HG03025 (cell line): Measurements from ENCODE around the gene SGSH.
"Not testable (repeated sequence)": the region's sequence is repeated elsewhere in the genome, so short reads cannot be mapped to it uniquely, and the experiment has no call there.

ENCODE experiments used
- ATAC-seq: cut with Tn5 transposase; IDR thresholded peaks from one replicate; pipeline ENCODE4 v1.9.1; 2021; ENCODE audit warnings: mild to moderate bottlenecking, moderate library complexity; ENCODE audit not compliant: unreplicated experiment, low FRiP score

SGSH gene

DNA sequence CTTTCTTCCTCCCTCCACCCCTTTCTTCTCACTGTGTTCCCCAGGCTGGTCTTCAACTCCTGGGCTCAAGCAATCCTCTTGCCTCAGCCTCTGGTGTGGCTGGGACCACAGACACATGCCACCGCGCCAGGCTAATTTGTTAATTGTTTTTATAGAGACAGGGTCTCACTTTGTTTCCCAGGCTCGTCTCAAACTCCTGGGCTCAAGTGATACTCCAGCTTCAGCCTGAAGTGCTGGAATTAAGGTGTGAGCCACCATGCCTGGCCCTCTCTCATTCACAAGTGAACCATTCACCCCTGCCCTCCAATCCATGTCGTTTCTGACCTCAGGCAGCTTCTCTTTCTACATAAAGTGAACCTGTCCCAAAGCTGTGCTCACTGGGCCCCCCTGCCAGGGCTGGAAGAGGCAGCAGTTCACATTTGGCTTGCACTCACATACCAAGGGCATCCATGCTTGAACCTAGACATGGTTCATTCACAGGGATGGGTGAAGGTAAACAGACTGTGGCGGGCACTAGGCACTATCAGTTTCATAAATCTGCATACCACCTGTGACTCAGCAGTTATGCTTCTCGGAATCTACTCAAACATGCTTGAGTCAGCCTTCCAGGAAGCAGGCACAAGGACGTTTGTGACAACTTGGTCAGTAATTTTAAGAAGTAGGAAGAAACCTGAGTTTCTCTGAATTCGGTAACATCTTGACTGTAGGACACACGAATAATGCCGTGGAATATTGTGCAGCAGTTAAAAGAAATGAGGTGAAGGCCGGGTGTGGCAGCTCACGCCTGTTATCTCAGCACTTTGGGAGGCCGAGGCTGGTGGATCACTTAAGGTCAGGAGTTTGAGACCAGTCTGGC is 34.5 kb upstream of the SGSH start:
- no peak for ATAC-seq

- ATAC-seq: no peak
Observed at GRCh38 chr17:80253631-80254395, 33.7 kb upstream of the SGSH start.

- no peak for ATAC-seq
Observed at GRCh38 chr17:80252871-80253270, 32.7 kb upstream of the SGSH start.

DNA sequence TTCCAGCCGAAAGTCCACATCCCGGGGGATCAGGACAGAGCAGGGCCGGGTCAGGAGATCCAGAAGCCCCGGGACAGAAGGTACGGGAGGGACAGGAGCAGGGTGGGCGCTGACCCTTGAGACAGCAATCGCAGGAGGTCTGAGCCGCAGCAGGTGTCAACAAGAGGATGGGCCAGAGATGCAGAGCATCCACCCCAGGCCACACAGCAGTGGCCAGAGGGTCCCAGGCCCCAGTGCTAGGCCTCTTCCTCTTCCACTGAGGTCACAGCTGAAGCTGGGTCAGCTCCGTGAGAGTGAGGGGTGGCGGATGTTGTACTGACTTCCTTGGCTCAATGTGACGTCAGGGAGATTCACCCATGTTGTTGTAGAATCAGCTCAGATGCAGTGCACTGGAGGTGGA is 31.8 kb upstream of the SGSH start:
- no peak for ATAC-seq

DNA sequence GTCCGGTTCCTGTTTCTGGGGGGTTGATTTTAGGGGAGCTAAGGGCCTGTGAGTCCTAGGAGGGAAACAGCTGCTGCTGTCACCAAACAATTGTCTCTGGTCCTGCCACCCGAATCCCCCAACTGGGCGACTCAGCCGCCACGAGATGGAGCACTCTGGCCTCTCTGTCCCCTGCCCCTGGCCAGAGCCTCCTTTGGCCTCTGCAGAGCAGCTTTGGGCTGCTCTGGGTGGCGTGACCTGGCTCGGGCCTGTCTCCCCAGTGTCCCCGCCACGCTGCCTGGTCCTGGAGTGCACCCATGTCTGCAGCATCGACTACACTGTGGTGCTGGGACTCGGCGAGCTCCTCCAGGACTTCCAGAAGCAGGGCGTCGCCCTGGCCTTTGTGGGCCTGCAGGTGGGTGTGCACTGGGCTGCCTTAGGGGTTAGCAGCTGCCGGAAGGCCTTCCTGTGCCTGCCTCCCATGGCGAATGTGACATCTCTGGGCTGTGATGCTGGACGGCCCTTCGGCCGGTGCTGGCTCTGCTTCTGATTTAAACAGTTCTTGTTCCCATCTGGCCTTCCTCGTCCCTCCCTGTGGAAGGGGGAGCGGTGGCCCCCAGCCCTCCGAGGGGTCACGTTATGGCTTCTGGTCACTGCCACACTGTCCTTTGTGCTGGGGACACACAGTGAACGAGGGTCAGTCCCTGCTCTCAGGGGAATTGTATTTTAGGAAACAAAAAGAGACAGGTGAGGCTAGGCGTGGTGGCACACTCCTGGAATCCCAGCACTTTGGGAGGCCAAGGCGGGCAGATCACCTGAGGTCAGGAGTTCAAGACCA is 29.0 kb upstream of the SGSH start:
- ATAC-seq: no peak

DNA sequence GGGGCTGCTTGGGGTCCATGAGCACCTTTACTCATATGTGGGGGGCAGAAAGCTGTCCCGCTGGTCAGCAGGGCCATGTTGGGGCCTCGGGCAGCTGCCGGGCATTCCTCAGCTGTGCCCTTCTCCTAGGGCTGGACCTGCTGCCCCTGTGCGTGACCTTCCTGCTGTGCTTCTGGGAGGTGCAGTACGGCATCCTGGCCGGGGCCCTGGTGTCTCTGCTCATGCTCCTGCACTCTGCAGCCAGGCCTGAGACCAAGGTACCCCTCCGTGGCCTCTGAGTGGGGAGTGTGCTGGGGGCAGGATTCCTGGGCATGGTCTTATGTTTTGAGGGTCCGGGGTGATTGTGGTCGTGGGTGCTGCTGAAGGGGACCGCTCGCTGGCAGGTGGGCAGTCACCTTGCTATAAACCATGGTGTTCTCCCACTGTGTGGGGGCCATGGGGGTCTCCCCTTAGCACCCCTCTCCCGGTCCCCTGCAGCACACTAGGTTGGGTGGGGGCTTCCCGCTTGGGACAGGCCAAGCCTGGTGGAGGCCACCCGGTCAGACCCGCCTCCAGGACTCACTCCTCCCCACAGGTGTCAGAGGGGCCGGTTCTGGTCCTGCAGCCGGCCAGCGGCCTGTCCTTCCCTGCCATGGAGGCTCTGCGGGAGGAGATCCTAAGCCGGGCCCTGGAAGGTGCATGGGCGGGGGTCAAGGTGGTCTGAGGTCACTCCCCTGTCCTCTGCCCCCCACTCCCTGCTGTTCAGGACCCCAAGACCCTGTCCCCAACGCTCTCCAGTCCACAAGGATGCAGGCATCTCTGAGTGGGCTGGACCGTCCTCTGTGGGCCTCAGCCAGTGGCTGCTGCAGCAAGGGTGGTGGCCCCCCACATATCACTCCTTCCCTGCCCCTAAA is 28.1 kb upstream of the SGSH start:
- no peak for ATAC-seq

DNA sequence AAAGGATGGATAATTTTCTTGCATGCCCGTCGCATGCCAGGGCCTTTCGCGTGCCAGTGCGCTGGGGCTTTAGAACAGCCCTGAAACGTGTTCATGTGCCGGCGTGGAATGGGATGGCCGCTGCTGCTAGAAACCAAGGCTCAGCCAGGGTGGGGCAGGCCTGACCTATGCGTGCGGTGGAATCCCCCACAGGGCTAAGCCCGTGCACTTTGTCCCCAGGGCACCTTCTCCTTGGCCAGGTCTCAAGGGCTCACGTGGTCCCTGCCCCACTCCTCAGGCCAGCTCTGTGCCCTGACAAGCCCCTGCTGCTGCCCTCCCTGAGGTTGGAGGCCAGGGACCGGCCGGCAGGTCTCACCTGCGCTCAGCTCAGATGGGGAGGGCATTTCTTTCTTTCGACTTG is 27.4 kb upstream of the SGSH start:
- no peak for ATAC-seq

- ATAC-seq: no peak
Observed at GRCh38 chr17:80246726-80247125, 26.6 kb upstream of the SGSH start.

DNA sequence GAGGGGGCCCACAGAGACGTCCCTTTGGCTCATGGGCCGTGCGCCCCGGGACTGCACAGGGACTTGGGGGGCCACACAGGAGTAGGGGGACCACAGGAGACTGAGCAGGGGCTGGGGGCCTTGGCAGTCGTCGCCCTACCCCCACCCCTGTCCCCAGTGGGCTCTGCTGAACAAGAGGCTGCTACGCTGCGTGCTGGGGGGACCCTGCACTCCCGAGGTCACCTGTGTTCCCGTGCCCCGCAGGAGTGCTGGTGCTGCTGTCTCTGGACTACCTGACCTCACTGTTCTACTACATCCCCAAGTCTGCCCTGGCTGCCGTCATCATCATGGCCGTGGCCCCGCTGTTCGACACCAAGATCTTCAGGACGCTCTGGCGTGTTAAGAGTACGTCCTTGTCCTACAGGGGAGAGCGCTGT is 26.1 kb upstream of the SGSH start:
- no peak for ATAC-seq

- no peak for ATAC-seq
Observed at GRCh38 chr17:80245566-80246265, 25.6 kb upstream of the SGSH start.

DNA sequence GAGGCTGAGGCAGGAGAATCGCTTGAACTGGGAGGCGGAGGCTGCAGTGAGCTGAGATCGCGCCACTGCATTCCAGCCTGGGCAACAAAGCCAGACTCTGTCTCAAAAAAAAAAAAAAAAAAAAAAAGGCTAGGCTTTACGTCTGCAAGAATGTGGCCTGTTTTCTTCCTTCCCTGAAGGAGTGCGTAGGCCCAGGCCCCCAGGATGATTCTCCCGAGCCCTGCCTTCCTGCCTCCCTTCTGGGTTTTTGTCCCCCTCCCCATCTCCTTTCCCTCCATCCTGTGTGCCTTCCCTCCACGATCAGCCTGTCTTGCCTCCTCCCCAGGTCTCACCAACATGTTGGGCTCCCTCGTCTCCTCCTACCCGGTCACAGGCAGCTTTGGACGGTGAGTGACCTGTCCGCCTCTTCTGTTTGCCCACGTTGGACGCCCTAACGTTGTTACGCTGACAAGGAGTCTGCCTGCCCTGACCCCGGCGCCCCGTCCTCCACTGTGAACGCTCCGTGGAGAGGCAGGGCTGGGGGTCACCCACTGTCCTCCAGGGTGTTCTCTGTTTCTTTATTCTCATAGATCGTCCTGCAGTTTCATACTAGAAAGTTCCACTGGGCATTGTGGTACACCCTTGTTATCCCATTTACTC is 24.9 kb upstream of the SGSH start:
- no peak for ATAC-seq

GRCh38 chr17:80244448-80244847 is 24.3 kb upstream of the SGSH start:
- not testable (repeated sequence) for ATAC-seq

GRCh38 chr17:80243526-80244433 is 23.6 kb upstream of the SGSH start:
- no peak for ATAC-seq

GRCh38 chr17:80242505-80242904 is 22.4 kb upstream of the SGSH start:
- ATAC-seq: no peak

DNA sequence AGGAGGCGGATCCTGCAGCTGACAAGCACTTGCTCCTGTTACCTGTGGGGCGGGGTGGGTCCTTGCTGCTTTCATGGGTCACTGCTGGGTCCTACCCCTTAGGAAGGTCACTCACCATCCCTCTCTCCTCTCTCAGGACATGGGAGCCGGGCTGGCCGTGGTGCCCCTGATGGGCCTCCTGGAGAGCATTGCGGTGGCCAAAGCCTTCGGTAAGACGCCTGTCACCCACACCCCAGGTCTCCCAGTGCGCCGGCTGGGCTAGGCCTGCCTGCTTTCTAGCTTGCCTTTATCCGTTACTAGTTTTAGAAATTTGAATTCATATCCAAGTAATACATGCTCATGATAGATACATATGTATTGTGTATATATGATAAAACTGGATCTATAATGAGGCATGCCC is 17.3 kb upstream of the SGSH start:
- ATAC-seq: no peak

DNA sequence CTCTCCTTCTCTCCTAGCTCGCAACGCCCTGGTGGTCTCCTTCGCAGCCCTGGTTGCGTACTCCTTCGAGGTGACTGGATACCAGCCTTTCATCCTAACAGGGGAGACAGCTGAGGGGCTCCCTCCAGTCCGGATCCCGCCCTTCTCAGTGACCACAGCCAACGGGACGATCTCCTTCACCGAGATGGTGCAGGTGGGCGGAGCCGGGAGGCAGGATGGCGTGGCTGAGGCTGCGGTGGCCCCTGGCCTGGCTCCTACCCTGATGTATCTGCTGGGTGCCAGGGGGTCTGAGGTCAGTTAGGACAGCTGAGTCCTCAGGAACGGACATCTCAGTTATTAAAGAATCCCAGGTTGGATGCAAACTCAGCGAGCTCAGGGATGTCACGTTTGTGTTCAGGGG is 16.8 kb upstream of the SGSH start:
- ATAC-seq: no peak

GRCh38 chr17:80233202-80233601 is 13.1 kb upstream of the SGSH start:
- ATAC-seq: no peak

GRCh38 chr17:80232438-80232837 is 12.3 kb upstream of the SGSH start:
- ATAC-seq: no peak
